Measurements from ENCODE around the gene COL12A1.

COL12A1 gene

GRCh38 chr6:75124983-75125382, 80.9 kb downstream of the COL12A1 start:
- no peak for DNase-seq (ENCODE audit: low spot score)
- no peak for TF ChIP-seq CTCF (IDR thresholded peaks at IDR 0.05; ENCODE audit: borderline replicate concordance, control extremely low read depth, extremely low read depth, insufficient read depth, missing control alignments)
- in situ Hi-C loops (cut with MboI; ENCODE audit: low sequenced_read_pairs, unreplicated experiment): no loop called here

- in situ Hi-C loops (cut with MboI; ENCODE audit: low sequenced_read_pairs, unreplicated experiment): no loop called here
- TF ChIP-seq CTCF (IDR thresholded peaks at IDR 0.05; ENCODE audit: borderline replicate concordance, control extremely low read depth, extremely low read depth, insufficient read depth, missing control alignments): no peak
- DNase-seq (ENCODE audit: low spot score): no peak
Observed at GRCh38 chr6:75124085-75124484, 81.8 kb downstream of the COL12A1 start.

- TF ChIP-seq CTCF (IDR thresholded peaks at IDR 0.05; ENCODE audit: borderline replicate concordance, control extremely low read depth, extremely low read depth, insufficient read depth, missing control alignments): no peak
- in situ Hi-C loops (cut with MboI; ENCODE audit: low sequenced_read_pairs, unreplicated experiment): no loop called here
- DNase-seq (ENCODE audit: low spot score): no peak
Observed at GRCh38 chr6:75118925-75119515, 86.8 kb downstream of the COL12A1 start.

- no peak for TF ChIP-seq CTCF (IDR thresholded peaks at IDR 0.05; ENCODE audit: borderline replicate concordance, control extremely low read depth, extremely low read depth, insufficient read depth, missing control alignments)
- no peak for DNase-seq (ENCODE audit: low spot score)
- in situ Hi-C loops (cut with MboI; ENCODE audit: low sequenced_read_pairs, unreplicated experiment): no loop called here
Observed at GRCh38 chr6:75117701-75118100, 88.2 kb downstream of the COL12A1 start.

GRCh38 chr6:75116946-75117345, 88.9 kb downstream of the COL12A1 start:
- no peak for TF ChIP-seq CTCF (IDR thresholded peaks at IDR 0.05; ENCODE audit: borderline replicate concordance, control extremely low read depth, extremely low read depth, insufficient read depth, missing control alignments)
- DNase-seq (ENCODE audit: low spot score): no peak
- in situ Hi-C loops (cut with MboI; ENCODE audit: low sequenced_read_pairs, unreplicated experiment): no loop called here

GRCh38 chr6:75115481-75115880, 90.4 kb downstream of the COL12A1 start:
- in situ Hi-C loops (cut with MboI; ENCODE audit: low sequenced_read_pairs, unreplicated experiment): no loop called here
- TF ChIP-seq CTCF (IDR thresholded peaks at IDR 0.05; ENCODE audit: borderline replicate concordance, control extremely low read depth, extremely low read depth, insufficient read depth, missing control alignments): no peak
- no peak for DNase-seq (ENCODE audit: low spot score)
